GM12874 (cell line): ENCODE results near the gene NOTCH1.

Experiments used
- CTCF ChIP-seq: IDR thresholded peaks from 2 replicates; pipeline ENCODE4 v1.5.1; 2011; ENCODE audit warnings: low read depth, mild to moderate bottlenecking, control low read depth, low read length, moderate library complexity; ENCODE audit not compliant: insufficient read depth

The NOTCH1 gene

GRCh38 chr9:136505406-136506403 is 40.1 kb downstream of the NOTCH1 start:
- no peak for TF ChIP-seq CTCF

- no peak for TF ChIP-seq CTCF
Measured at GRCh38 chr9:136504512-136505348, 41.1 kb downstream of the NOTCH1 start.

- TF ChIP-seq CTCF = no peak
Measured at GRCh38 chr9:136502940-136503550, 42.8 kb downstream of the NOTCH1 start.

- no peak for TF ChIP-seq CTCF
Measured at GRCh38 chr9:136502196-136502595, 43.7 kb downstream of the NOTCH1 start.

- TF ChIP-seq CTCF = no peak
Measured at GRCh38 chr9:136501686-136502085, 44.2 kb downstream of the NOTCH1 start.

- no peak for TF ChIP-seq CTCF
Measured at GRCh38 chr9:136499935-136500910, 45.6 kb downstream of the NOTCH1 start.
